Activated CD4-positive, alpha-beta T cell treated with anti-CD3 and anti-CD28 coated beads, Interleukin-2, Interleukin-4, amounts not matched to agents 100 ng/mL and 50 ng/mL, durations not matched to agents 16 hours and 8 hours (primary cell): ENCODE data around the gene EFNA1.
"Not testable (repeated sequence)": the region's sequence is repeated elsewhere in the genome, so short reads cannot be mapped to it uniquely, and the experiment has no call there.

Experiments used
- DNase-seq: peaks from one replicate; pipeline ENCODE4 v3.0.0-alpha.2; 2020; ENCODE audit warnings: low spot score

Gene EFNA1

GRCh38 chr1:155145491-155145890 is 17.8 kb downstream of the EFNA1 start:
- DNase-seq: no peak

- DNase-seq: not testable (repeated sequence)
Measured at GRCh38 chr1:155155996-155156643, 28.4 kb downstream of the EFNA1 start.

GRCh38 chr1:155158991-155159390 is 31.3 kb downstream of the EFNA1 start:
- DNase-seq: no peak

GRCh38 chr1:155160128-155160527 is 32.5 kb downstream of the EFNA1 start:
- no peak for DNase-seq

- not testable (repeated sequence) for DNase-seq
Measured at GRCh38 chr1:155162631-155163030, 35.0 kb downstream of the EFNA1 start.

GRCh38 chr1:155163785-155164184 is 36.1 kb downstream of the EFNA1 start:
- not testable (repeated sequence) for DNase-seq

- not testable (repeated sequence) for DNase-seq
Measured at GRCh38 chr1:155164625-155165024, 36.9 kb downstream of the EFNA1 start.

- no peak for DNase-seq
Measured at GRCh38 chr1:155166051-155166470, 38.4 kb downstream of the EFNA1 start.

- no peak for DNase-seq
Measured at GRCh38 chr1:155166471-155167165, 38.9 kb downstream of the EFNA1 start.

GRCh38 chr1:155167166-155168104 is 39.8 kb downstream of the EFNA1 start:
- DNase-seq: peak; percentile 90

- not testable (repeated sequence) for DNase-seq
Measured at GRCh38 chr1:155168105-155168445, 40.4 kb downstream of the EFNA1 start.

GRCh38 chr1:155168456-155169210 is 41.0 kb downstream of the EFNA1 start:
- DNase-seq: no peak

GRCh38 chr1:155169541-155169940 is 41.9 kb downstream of the EFNA1 start:
- no peak for DNase-seq

- no peak for DNase-seq
Measured at GRCh38 chr1:155170101-155170785, 42.6 kb downstream of the EFNA1 start.

GRCh38 chr1:155170806-155171205 is 43.1 kb downstream of the EFNA1 start:
- DNase-seq: no peak

- DNase-seq: no peak
Measured at GRCh38 chr1:155171836-155172731, 44.4 kb downstream of the EFNA1 start.

- DNase-seq: peak; percentile 97
Measured at GRCh38 chr1:155172732-155173477, 45.2 kb downstream of the EFNA1 start, which contains the start of gene KRTCAP2. Gene KRTCAP2 (minus strand): TSS chr1:155173304. CDS start chr1:155173224, 80 bp downstream.

- peak; percentile 81 for DNase-seq
Measured at GRCh38 chr1:155173478-155174323, 46.0 kb downstream of the EFNA1 start, which contains the start of gene TRIM46. Gene TRIM46 (plus strand): TSS chr1:155173849. CDS start chr1:155173967, 118 bp downstream.
